Measurements from ENCODE around the gene PLIN3. TPM values are rescaled to one million over a fixed set of nuclear protein-coding genes. Genes with fewer than 3 reads are reported as not detected.
A peak's percentile ranks its signal among the peaks of the same experiment; 100 is the strongest.

Gene PLIN3
- total and polyA plus RNA-seq, 2 donors (not counting 1 experiment from before 2014, with no cell fraction given) = 133 to 191 TPM

- Histone ChIP-seq H3K9me3 (ENCODE audit: control insufficient read depth, insufficient read depth, low read depth, low read length) (no peaks in the 10 kb centered on the region), H3K4me2 (ENCODE audit: extremely low read depth, insufficient read depth, low read length) (no peak overlapping the region), H3K27me3 (ENCODE audit: control insufficient read depth, insufficient read depth, low read length) (no peaks in the 10 kb centered on the region), H3K4me3 (replicated peaks in 1 of 4; ENCODE audit: control extremely low read depth in 1 of 4, insufficient read depth in 1 of 4, low read depth in 3 of 4, low read length in 4 of 4) (no peak overlapping the region), H3K79me2 (ENCODE audit: control insufficient read depth, insufficient read depth, low read length) (no peaks in the 10 kb centered on the region), H2AFZ (ENCODE audit: low read length) (no peak overlapping the region), H3K9ac (ENCODE audit: insufficient read depth, low read length) (no peak overlapping the region), H3K36me3 (ENCODE audit: control insufficient read depth, insufficient read depth, low read length) (peaks cover 20% of the 10 kb centered on the region), H4K20me1 (ENCODE audit: control insufficient read depth, extremely low read depth, insufficient read depth, low read length) (no peaks in the 10 kb centered on the region), H3K27ac (ENCODE audit: insufficient read depth, low read length) (peak overlapping the region; percentile 32), H3K4me1 (ENCODE audit: control insufficient read depth, extremely low read depth, insufficient read depth, low read length) (peaks cover 2% of the 10 kb centered on the region)
- DNase-seq (ENCODE audit: low read depth in 2 of 2) = peak; percentile 92 to 93
- no peak for TF ChIP-seq CTCF (conservative IDR thresholded peaks at IDR 0.05 in 1 of 2, IDR thresholded peaks at IDR 0.05 in 1 of 2; ENCODE audit: low read depth in 1 of 2, low read length in 2 of 2)
- TF ChIP-seq EZH2 (IDR thresholded peaks at IDR 0.05; ENCODE audit: low read length, missing control alignments) = no peak
Observed at GRCh38 chr19:4815426-4816201, 51.9 kb downstream of the PLIN3 start.

- Histone ChIP-seq H3K9ac (ENCODE audit: insufficient read depth, low read length) (no peak overlapping the region), H3K4me2 (ENCODE audit: extremely low read depth, insufficient read depth, low read length) (no peak overlapping the region), H2AFZ (ENCODE audit: low read length) (no peak overlapping the region), H3K9me3 (ENCODE audit: control insufficient read depth, insufficient read depth, low read depth, low read length) (no peaks in the 10 kb centered on the region), H3K4me1 (ENCODE audit: control insufficient read depth, extremely low read depth, insufficient read depth, low read length) (peaks cover 2% of the 10 kb centered on the region), H3K27ac (ENCODE audit: insufficient read depth, low read length) (no peak overlapping the region), H3K27me3 (ENCODE audit: control insufficient read depth, insufficient read depth, low read length) (no peaks in the 10 kb centered on the region), H4K20me1 (ENCODE audit: control insufficient read depth, extremely low read depth, insufficient read depth, low read length) (no peaks in the 10 kb centered on the region), H3K36me3 (ENCODE audit: control insufficient read depth, insufficient read depth, low read length) (peaks cover 20% of the 10 kb centered on the region), H3K79me2 (ENCODE audit: control insufficient read depth, insufficient read depth, low read length) (no peaks in the 10 kb centered on the region), H3K4me3 (replicated peaks in 1 of 4; ENCODE audit: control extremely low read depth in 1 of 4, insufficient read depth in 1 of 4, low read depth in 3 of 4, low read length in 4 of 4) (no peak overlapping the region)
- DNase-seq (ENCODE audit: low read depth in 2 of 2) = peak; percentile 46 to 47
- TF ChIP-seq EZH2 (IDR thresholded peaks at IDR 0.05; ENCODE audit: low read length, missing control alignments) = no peak
- no peak for TF ChIP-seq CTCF (conservative IDR thresholded peaks at IDR 0.05 in 1 of 2, IDR thresholded peaks at IDR 0.05 in 1 of 2; ENCODE audit: low read depth in 1 of 2, low read length in 2 of 2)
Observed at GRCh38 chr19:4814625-4815425, 52.6 kb downstream of the PLIN3 start.
